DLD1 (cell line): ENCODE results near the gene MAEL.

Experiments used
- in situ Hi-C: cut with HindIII; loops from 2 replicates; pipeline ENCODE4 v1.10.0; 2017; ENCODE audit warnings: low sequenced_read_pairs

The MAEL gene

GRCh38 chr1:167052389-167052788 is 63.3 kb downstream of the MAEL start:
- in situ Hi-C loops = loop anchor here (25.0 kb wide), 2 partner anchors 115 to 385 kb away; no protein-coding TSS in a partner anchor

- in situ Hi-C loops = loop anchor here (25.0 kb wide), 2 partner anchors 117 to 383 kb away; no protein-coding TSS in a partner anchor
These were observed 65.5 kb downstream of the MAEL start for GRCh38 chr1:167054531-167054930.

GRCh38 chr1:167054946-167055630 is 66.0 kb downstream of the MAEL start:
- in situ Hi-C loops = loop anchor here (25.0 kb wide), 2 partner anchors 118 to 382 kb away; no protein-coding TSS in a partner anchor

- in situ Hi-C loops = loop anchor here (25.0 kb wide), 2 partner anchors 119 to 381 kb away; no protein-coding TSS in a partner anchor
These were observed 67.6 kb downstream of the MAEL start for GRCh38 chr1:167056529-167057231.

- in situ Hi-C loops = loop anchor here (25.0 kb wide), 2 partner anchors 120 to 380 kb away; no protein-coding TSS in a partner anchor
These were observed 68.2 kb downstream of the MAEL start for GRCh38 chr1:167057241-167057688.

- in situ Hi-C loops = loop anchor here (25.0 kb wide), 2 partner anchors 122 to 378 kb away; no protein-coding TSS in a partner anchor
These were observed 70.1 kb downstream of the MAEL start for GRCh38 chr1:167059045-167059808.

GRCh38 chr1:167059809-167060107 is 70.7 kb downstream of the MAEL start:
- in situ Hi-C loops = loop anchor here (25.0 kb wide), 2 partner anchors 122 to 378 kb away; no protein-coding TSS in a partner anchor

GRCh38 chr1:167060141-167061072 is 71.3 kb downstream of the MAEL start:
- in situ Hi-C loops = loop anchor here (25.0 kb wide), 2 partner anchors 123 to 377 kb away; no protein-coding TSS in a partner anchor

- in situ Hi-C loops = loop anchor here (25.0 kb wide), 2 partner anchors 124 to 376 kb away; no protein-coding TSS in a partner anchor
These were observed 72.0 kb downstream of the MAEL start for GRCh38 chr1:167061073-167061464.

GRCh38 chr1:167064621-167065020 is 75.5 kb downstream of the MAEL start:
- in situ Hi-C loops = loop anchor here (25.0 kb wide), 2 partner anchors 127 to 373 kb away; no protein-coding TSS in a partner anchor

GRCh38 chr1:167065471-167065870 is 76.4 kb downstream of the MAEL start:
- in situ Hi-C loops = loop anchor here (25.0 kb wide), 2 partner anchors 128 to 372 kb away; no protein-coding TSS in a partner anchor

- in situ Hi-C loops = loop anchor here (25.0 kb wide), 2 partner anchors 129 to 371 kb away; no protein-coding TSS in a partner anchor
These were observed 77.4 kb downstream of the MAEL start for GRCh38 chr1:167066333-167067122.

GRCh38 chr1:167067904-167068303 is 78.8 kb downstream of the MAEL start:
- in situ Hi-C loops = loop anchor here (25.0 kb wide), 2 partner anchors 131 to 369 kb away; no protein-coding TSS in a partner anchor

- in situ Hi-C loops = loop anchor here (25.0 kb wide), 2 partner anchors 131 to 369 kb away; no protein-coding TSS in a partner anchor
These were observed 79.7 kb downstream of the MAEL start for GRCh38 chr1:167068761-167069160.

- in situ Hi-C loops = loop anchor here (25.0 kb wide), 2 partner anchors 134 to 366 kb away; no protein-coding TSS in a partner anchor
These were observed 82.2 kb downstream of the MAEL start for GRCh38 chr1:167071286-167071685.
